SH-SY5Y (cell line): ENCODE results near the gene ADORA2A.

ENCODE experiments used
- GATA2 ChIP-seq: IDR thresholded peaks from 2 replicates; pipeline ENCODE4 v1.6.1; 2011; ENCODE audit warnings: mild to moderate bottlenecking, low read depth, low read length
- GATA3 ChIP-seq: IDR thresholded peaks from 2 replicates; pipeline ENCODE4 v1.6.1; 2011; ENCODE audit warnings: low read depth, mild to moderate bottlenecking, low read length, moderate library complexity

DNA sequence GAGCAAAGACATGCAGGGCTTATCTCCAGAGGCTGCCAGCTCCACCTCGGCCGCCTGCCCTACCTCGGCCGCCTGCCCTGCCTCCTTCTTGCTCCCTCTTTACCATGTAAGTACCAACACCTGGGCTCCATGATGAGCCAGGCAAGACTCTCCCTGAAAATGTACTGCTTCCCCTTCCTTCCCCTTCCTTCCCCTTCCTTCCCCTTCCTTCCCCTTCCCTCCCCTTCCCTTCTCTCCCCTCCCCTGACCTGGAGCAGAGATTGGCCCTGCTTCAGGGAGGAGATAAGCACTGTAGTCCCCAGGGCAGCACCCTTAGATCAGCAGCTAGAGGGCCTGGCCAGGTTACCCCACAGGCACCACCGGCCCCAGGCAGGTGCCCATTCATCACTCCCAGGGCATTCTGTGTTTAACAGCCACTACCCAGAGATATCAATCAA lies 25.4 kb upstream of the ADORA2A start:
- TF ChIP-seq GATA2 (peak; percentile 74), GATA3 (no peak)
